Mucosa of descending colon (tissue), 3 donors: Measurements from ENCODE around the gene NGB. TPM values are rescaled to one million over a fixed set of nuclear protein-coding genes. Genes with fewer than 3 reads are reported as not detected.
A peak's percentile ranks its signal among the peaks of the same experiment; 100 is the strongest.
"Not testable (repeated sequence)": the region's sequence is repeated elsewhere in the genome, so short reads cannot be mapped to it uniquely, and the experiment has no call there.

Source experiments
- ATAC-seq: fragments of 200-7000 bp; cut with Tn5 transposase; one replicate; pipeline ENCODE4 v1.9.1; 2020; ENCODE audit warnings: mild to moderate bottlenecking, moderate library complexity
- DNase-seq, 3 donors: peaks; one replicate each; pipeline ENCODE4 v3.0.0-alpha.2; 2020
- H3K36me3 ChIP-seq: fragments of 200-600 bp; one replicate; pipeline ENCODE4 v1.8.0; 2021; ENCODE audit warnings: low read depth, mild to moderate bottlenecking
- H3K4me1 ChIP-seq: fragments of 200-600 bp; one replicate; pipeline ENCODE4 v1.8.0; 2021; ENCODE audit warnings: low read depth, mild to moderate bottlenecking
- H3K4me3 ChIP-seq: fragments of 200-600 bp; one replicate; pipeline ENCODE4 v1.8.0; 2021; ENCODE audit warnings: mild to moderate bottlenecking
- H3K9me3 ChIP-seq: fragments of 200-600 bp; one replicate; pipeline ENCODE4 v1.8.0; 2021; ENCODE audit warnings: mild to moderate bottlenecking
- CTCF ChIP-seq: fragments of 200-600 bp; IDR thresholded peaks from one replicate; pipeline ENCODE4 v1.8.0; 2022; ENCODE audit warnings: antibody characterized with exemption, mild to moderate bottlenecking
- intact Hi-C, 2 donors: fragments of 100-400 bp; cut with DNase I in 1 of 2; cut with micrococcal nuclease in 1 of 2; formaldehyde crosslinking; loops; one replicate each; pipeline versions ENCODE4 v1.11.0 to v1.11.1; 2022; cut with DNase I, micrococcal nuclease
- long read RNA-seq, 2 donors: library from polyadenylated mRNA; unstranded; transcript quantifications; one replicate each; pipeline ENCODE4 v2.0.0, GENCODE V29; 2019 to 2021
- total RNA-seq, 3 donors: library from RNA; stranded (reverse); fragmentation: NEBNext Ultra II Directional in 2 of 3; extraction: Animal tissue kit (Norgen Biotek cat#: 25700) in 2 of 3; gene quantifications; one replicate each; pipeline versions ENCODE4 v1.2.1 to v1.2.4, GENCODE V29; 2021 to 2023
- donor health status: DM: no; HTN: no; CAD: no; lungs with moderate emphysema.
- donor health status: DM: no; HTN: no; CAD: no.
- donor health status: DM: no; HTN: yes; CAD: no.

Gene NGB
- 1 to 10 TPM in 1 of 3 donors, under 1 TPM in 1, not detected in 1; 0.14 to 5.3 TPM for total RNA-seq
- long read RNA-seq, donor 1, transcript NGB-201 (4 exons, 1,884 nt) = major isoform, 31 of 31 reads
- long read RNA-seq, donor 1, partial matches to known transcripts = 0 of 31 reads
- long read RNA-seq, donor 1, other reads (novel, unspliced or antisense) = 0 of 31 reads
- long read RNA-seq, donor 2 = 0 reads

GRCh38 chr14:77271113-77271710 is at the start of gene NGB:
TSS of gene NGB (minus strand) at chr14:77271206. CDS start at chr14:77270937, 269 bp downstream.
- peaks cover 4% of the 10 kb centered on the region for H3K9me3 ChIP-seq
- ATAC-seq = no peak
- DNase-seq = no peak
- no peaks in the 10 kb centered on the region for H3K4me1 ChIP-seq
- no peaks in the 10 kb centered on the region for H3K36me3 ChIP-seq
- intact Hi-C loops = no loop called here
- TF ChIP-seq CTCF = no peak
- no peak within 1 kb of the TSS for H3K4me3 ChIP-seq

GRCh38 chr14:77320238-77320935 is 49.4 kb upstream of the NGB start, which contains the start of gene POMT2:
TSS of gene POMT2 (minus strand) at chr14:77320883. CDS start at chr14:77320681, 202 bp downstream.
- Histone ChIP-seq H3K4me3 (peak within 1 kb of the TSS; percentile 92), H3K4me1 (peaks cover 23% of the 10 kb centered on the region), H3K9me3 (no peaks in the 10 kb centered on the region), H3K36me3 (no peaks in the 10 kb centered on the region)
- no peak for TF ChIP-seq CTCF
- ATAC-seq (peak; percentile 84), DNase-seq (peak; percentile 94 to 96 (median 96))
- intact Hi-C loops = no loop called here

DNA sequence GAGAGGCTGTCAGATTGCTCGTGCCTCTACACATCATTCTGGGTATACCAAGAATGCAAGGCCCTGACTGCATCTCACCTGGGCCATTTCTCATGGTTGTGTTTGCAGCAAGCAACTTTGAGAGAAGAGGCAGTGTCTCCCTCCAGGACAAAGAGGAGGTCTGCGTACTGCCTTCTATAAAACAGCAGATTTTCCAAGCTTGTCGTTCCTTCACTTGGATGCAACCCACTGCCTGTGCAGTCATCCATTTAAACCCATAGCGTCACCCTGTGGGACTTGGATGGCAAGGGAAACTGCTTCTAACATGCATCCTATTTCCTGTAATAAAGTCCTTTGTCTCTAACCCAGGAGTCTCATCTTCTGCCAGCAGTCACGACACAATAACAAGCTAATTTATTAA is 48.4 kb upstream of the NGB start:
- Histone ChIP-seq H3K36me3 (no peaks in the 10 kb centered on the region), H3K4me1 (peaks cover 23% of the 10 kb centered on the region), H3K9me3 (no peaks in the 10 kb centered on the region), H3K4me3 (no peak overlapping the region)
- DNase-seq (no peak), ATAC-seq (no peak)
- TF ChIP-seq CTCF = no peak
- intact Hi-C loops = loop anchor here (10.0 kb wide), 1 partner anchor 165 kb away; no protein-coding TSS in a partner anchor

- intact Hi-C loops = loop anchor here (10.0 kb wide), 1 partner anchor 164 kb away; no protein-coding TSS in a partner anchor
Observed at GRCh38 chr14:77318756-77319155, 47.8 kb upstream of the NGB start.

DNA sequence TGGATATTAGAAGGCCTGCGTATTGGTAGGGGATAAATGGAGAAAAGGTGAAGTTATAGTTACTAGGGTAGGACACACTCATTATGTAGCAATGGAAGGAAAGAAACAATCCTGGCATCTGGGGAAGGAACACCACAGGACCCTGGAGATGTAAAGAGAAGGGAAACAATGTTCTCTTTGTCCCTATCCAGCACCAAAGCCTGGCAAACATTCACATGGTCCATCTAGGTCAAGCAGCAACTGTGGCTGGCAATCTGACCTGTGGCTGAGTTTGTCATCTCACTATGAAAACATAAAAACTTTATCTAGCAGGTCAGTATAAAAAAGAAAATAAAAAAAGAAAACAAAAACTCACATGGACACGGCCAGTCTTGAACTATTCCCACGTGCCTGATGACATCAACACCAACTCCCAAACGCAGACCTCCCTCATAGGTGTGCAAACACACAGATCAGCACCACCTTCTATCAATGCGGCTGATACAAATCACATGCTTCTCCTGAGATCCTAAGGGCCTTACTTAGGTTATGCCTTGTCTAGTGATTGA is 47.1 kb upstream of the NGB start:
- no peaks in the 10 kb centered on the region for H3K9me3 ChIP-seq
- DNase-seq (no peak), ATAC-seq (no peak)
- no peak for TF ChIP-seq CTCF
- H3K36me3 ChIP-seq = no peaks in the 10 kb centered on the region
- H3K4me3 ChIP-seq = no peak overlapping the region
- H3K4me1 ChIP-seq = peaks cover 31% of the 10 kb centered on the region
- intact Hi-C loops = loop anchor here (10.0 kb wide), 1 partner anchor 163 kb away; no protein-coding TSS in a partner anchor

More at GRCh38 chr14:77318756-77319155, 47.8 kb upstream of the NGB start:
- H3K4me3 ChIP-seq, H3K9me3 ChIP-seq, ATAC-seq, H3K36me3 ChIP-seq: not testable (repeated sequence)
- peak in 1 of 3 donors; percentile 25 for DNase-seq
- peaks cover 29% of the 10 kb centered on the region for H3K4me1 ChIP-seq
